HG03097 (cell line): Measurements from ENCODE around the gene RAB43.
"Not testable (repeated sequence)": the region's sequence is repeated elsewhere in the genome, so short reads cannot be mapped to it uniquely, and the experiment has no call there.

ENCODE experiments used
- ATAC-seq: cut with Tn5 transposase; IDR thresholded peaks from one replicate; pipeline ENCODE4 v1.9.1; 2021; ENCODE audit not compliant: unreplicated experiment, low FRiP score

The RAB43 gene

DNA sequence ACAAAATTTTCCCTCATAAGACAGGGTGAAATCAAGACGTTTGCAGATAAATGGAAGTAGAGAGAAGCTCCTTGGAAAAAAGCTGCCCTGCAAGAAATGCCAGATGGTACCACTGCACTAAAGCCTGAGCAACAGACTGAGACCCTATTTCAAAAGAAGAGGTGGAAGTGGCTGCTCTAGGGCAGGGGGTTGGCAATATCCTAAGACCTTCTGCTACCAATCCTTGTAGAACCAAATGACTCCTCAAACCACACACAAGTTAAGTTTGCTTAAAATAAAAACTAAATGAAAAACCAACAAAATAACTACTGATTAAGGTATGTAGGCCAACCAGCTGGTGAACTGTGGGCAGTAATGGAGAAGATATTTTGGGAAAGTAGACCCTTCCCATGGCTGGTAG, 21.3 kb downstream of the RAB43 start:
- no peak for ATAC-seq

DNA sequence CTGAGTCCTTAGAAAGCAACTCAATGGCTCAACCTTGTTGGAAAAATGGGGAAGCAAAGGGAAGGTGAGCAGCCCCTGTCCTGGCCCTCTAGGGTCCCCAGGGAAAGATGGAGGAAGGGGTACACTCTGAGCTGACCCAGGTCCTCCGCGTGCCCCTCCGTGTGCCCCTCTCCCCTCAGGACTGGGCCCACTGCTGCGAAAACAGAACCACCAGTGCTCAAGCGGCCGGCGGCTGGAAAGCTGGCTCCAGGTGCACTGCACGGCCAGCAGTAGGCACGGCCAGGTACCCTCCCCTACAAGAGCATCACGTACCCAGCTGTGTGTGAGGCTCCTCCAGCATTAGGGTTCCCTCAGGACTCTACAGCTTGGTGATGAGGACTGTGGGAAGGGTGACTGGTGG, 26.3 kb downstream of the RAB43 start:
- ATAC-seq = no peak

DNA sequence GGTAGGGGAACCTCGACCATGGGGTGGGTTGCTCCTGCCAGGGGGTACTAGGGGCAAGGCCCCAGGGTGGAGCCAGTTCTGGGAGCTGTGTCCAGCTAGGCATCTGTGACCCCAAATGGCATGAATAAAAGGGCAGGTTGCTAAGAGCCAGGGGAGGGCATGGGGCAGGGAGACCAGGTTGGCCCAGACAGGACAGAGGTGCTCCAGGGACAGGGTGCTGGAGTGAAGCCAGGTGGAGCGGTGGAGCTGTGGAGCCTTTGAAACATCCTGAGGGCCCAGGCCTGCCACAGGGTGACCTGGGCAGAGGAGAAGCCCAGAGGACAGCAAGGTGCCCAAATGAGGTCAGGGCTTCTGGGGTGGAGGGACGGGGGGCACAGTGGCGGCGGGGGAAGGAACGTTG, 33.3 kb downstream of the RAB43 start:
- not testable (repeated sequence) for ATAC-seq

DNA sequence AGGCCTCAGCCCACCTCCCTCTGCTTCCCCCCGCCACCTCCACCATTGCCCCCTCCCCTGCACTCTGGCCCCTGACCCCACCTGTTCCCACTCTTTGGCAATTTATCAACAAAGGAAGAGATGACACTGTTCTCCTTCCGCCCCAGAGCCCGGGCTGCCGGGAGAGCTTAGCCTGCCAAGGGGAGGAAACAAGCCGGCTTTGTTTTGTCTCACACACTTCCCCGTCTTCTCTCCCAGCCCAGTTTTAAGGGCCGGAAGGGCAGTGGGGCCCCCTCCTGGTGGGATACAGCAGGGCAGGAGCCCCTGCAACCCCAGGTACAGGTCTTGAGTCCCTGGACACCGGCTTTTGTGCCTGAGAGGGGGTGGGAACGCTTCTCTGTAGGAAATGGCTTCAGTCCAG, 33.7 kb downstream of the RAB43 start:
- not testable (repeated sequence) for ATAC-seq

DNA sequence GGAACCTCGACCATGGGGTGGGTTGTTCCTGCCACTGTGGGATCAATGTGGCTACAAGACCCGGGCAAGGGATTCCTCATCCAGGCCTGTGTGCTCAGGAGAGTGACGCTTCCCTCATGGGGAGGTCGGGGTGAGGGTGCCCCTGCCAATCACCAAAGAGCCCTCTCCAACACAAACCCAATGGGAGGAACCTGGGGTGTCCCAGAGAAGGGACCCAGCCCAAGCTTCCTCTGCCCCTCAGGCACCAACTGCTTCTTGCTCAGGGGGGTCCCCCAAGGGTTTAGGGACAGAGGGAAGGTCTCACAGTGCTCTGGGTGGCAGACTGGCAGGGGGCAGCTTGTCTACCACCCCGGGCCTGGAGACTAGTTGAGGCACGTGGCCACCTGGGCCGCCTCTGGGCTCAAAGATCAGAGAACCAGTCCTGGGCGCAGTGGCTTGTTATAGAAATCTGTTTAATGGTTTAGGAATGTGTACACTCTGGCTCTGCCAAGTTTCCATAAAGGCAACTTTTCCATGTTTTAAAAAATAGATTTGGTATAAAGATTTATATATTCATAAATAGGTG, 34.4 kb downstream of the RAB43 start:
- ATAC-seq = no peak

DNA sequence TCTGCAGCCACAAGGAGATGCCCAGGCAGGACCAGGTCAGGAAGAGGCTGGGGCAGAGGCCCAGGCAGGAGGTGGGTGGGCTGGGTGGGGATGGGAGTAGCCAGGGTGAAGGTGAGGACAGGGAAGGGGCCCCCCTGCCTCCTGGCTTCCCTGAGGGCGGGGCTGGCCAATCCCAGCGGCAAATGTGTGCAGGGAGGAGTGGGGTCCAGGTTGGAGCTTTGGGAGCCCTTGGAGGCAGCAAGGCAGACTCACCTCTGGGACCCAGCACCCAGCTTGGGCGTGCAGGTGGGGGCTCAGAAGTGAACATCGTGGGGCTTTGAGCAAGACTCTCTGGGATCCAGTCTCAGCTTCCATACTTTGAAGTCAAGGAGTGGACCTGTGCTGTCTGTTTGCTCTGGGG, 35.8 kb downstream of the RAB43 start:
- no peak for ATAC-seq

DNA sequence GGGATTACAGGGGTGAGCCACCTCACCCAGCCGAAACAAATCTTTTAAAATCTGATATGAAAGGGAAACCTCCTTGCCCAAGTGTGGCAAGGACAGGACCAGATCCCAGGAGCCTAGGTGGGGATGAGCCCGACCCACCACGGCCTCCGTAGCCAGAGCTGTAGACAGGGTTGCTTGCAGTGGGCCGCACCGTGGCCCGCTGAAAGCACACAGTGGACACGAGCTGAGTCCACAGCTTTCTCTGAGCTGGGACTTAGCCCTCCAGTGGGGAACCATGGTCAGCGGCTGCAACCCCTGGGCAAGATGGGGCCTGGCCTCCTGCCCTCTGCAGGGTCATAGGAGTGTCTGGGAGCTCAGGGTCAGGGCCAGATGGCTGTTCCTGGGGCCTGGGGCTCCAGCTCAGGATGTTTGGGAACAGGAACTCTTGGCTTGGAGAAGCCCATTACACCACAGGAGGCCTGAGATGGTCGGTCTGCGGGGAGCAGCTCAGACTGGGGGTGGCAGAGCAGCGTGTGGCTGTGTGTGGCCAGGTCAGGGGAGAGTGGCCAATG, 36.4 kb downstream of the RAB43 start:
- ATAC-seq = no peak

DNA sequence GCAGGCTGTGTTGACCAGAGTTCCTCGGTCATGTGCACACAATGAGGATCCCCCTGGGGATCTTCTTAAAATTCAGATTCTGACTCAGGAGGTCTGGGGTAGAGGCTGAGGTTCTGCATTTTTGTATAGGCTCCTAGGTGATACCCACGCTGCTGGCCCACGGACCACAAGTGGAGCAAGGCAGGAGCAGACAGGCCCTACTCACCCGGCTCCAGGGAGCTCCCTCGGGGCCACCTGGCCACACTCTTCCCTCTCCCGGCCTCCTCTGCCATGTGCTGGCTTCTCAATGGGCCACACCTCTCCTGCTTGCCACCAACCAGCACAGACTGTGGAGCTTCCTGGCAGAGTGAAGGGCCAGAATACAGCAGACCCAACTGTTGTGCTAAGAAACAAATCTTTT, 37.1 kb downstream of the RAB43 start:
- ATAC-seq = no peak

DNA sequence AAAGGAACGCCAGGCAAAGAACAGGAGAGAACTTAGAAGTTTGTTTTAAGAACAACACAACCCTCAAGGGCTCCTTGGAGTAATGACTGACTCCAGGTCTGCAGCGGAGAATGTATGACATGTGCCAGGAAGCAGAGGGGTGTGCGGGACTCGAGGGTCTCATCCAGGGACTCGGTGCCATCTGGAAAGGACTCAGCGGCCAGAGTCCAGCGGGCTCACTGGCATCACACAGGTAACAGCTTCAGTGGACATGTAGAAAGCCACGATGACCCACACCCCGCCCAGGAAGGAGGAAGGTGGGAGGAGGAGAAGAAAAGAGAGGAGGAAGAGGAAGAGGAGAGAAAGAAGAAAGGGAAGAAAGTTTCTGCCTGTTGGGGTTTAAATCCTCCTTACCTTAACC, 39.6 kb downstream of the RAB43 start:
- no peak for ATAC-seq

DNA sequence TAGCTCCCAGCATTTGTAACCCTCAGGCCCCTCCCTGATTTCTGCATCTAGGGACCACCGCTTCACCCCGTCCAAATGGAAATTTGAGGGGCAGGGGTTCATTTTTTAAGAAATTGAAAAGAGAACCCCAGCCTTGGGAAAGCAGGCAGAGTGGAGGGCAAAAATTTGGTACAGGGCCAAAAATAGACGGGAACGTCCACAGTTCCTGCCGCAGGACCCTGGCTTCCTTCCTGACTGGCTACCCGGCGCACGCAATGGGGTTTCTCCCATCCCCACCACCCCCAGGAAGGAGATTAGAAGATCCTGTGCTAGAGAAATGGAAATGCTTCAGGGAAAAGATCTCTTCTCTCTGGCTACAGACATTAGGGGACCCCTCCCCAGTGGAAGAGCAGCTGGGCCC, 40.1 kb downstream of the RAB43 start:
- ATAC-seq = no peak

DNA sequence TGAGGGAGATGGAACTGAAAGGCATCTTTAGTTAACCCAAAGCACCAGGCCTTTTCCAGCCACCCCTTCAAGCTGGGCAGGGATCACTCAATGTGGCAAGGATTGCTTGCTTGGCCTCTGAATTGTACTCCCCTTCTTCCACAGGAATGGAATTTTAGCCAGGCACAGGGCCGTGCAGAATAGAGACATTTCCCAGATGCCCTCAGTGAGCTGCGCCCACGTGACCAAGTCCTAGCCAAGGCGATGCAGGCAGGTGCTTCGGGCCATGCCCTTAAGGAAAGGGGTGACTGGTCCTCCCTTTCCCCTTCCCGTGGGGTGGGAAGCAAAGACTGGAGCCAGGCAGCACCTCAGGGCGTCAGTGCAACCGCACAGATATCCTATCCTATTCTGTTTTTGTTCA, 43.1 kb downstream of the RAB43 start:
- no peak for ATAC-seq

DNA sequence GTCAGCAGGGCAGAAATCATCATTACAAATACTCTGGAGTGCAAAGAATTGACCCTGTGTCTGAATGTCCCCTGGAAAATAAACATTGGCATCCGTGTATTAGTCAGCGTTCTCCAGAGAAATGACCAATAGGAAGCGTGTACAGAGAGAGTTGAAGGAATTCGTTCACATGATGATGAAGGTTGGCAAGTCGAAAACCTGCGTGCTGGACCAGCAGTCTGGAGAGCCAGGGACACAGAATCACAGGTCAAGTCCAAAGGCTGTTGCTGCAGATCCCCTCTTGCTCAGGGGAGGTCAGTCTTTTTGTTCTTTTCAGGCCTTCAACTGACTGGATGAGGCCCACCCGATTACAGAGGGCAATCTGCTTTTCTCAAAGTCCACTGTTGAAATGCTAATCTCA, 44.4 kb downstream of the RAB43 start:
- ATAC-seq = no peak

DNA sequence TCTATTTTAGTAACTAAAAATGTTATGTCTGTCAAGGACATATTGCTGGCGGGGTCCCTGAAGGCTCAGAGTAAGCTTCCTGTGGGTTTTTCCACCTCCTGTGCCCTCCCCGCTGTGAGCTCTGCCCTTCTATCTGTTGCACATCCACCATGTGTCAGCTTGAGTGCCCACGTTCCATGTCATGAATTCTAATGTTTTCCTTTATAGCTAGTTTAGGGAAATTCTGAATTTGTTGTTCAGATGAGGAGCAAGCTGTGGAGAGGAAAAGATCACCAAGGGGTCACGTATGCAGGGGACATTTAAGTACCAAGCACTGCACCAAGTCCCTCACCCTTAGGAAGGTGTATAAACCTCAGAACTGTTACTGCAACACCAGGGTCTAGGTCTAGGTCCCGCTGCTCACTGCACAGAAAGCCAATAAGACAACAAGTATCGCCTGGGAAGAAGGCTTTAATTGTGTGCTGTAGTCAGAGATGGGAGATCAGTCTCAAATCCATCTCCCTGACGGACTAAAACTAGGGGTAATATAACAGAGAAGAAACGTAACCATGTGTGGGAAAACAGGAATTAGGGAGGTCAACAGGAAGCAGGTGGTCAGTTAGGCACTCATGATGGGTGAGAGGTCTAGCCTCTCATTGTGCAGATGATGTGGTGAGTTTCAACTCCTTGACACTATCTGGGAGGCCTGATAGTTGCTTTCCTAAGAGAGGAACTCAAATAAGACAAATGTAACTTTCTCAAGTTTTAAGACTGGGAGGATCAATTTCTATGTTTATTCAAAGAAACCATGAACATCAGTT, 51.3 kb downstream of the RAB43 start:
- no peak for ATAC-seq

DNA sequence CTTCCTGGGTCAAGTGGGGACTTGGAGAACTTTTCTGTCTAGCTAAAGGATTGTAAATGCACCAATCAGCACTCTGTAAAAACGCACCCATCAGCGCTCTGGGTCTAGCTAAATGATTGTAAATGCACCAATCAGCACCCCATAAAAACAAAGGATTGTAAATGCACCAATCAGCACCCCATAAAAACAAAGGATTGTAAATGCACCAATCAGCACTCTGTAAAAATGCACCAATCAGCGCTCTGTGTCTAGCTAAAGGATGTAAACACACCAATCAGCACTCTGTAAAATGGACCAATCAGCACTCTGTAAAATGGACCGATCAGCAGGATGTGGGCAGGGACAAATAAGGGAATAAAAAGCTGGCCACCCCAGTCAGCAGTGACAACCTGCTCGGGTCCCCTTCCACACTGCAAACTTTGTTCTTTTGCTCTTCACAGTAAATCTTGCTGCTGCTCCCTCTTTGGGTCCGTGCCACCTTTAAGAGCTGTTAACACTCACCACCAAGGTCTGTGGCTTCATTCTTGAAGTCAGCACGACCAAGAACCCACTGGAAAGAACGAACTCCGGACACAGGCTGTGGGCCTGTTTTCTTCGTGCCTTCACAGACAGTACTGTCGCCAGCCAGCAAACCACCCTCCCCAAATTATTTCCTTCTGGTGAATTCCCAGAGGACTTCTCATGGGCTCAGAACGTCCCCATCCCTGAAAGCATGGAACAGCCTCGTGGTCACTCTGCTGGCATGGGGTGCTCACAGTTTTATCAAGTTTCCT, 52.1 kb downstream of the RAB43 start:
- ATAC-seq = not testable (repeated sequence)

DNA sequence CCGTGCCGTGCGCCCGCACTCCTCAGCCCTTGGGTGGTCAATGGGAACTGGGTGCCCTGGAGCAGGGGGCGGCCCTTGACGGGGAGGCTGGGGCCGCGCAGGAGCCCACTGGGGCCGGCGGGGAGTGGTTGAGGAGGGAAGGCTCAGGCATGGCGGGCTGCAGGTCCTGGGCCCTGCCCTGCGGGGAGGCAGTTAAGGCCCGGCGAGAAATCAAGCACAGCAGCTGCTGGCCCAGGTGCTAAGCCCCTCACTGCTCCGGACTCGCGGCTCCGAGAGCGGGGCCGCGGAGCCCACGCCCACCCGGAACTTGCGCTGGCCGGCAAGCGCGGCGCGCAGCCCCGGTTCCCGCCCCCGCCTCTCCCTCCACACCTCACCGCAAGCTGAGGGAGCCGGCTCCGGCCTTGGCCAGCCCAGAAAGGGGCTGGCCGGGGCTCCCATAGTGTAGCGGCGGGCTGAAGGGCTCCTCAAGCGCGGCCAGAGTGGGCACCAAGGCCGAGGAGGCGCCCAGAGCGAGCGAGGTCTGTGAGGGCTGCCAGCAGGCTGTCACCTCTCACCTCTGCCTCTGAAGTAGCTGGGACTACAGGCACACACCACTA, 53.2 kb downstream of the RAB43 start:
- ATAC-seq = no peak

DNA sequence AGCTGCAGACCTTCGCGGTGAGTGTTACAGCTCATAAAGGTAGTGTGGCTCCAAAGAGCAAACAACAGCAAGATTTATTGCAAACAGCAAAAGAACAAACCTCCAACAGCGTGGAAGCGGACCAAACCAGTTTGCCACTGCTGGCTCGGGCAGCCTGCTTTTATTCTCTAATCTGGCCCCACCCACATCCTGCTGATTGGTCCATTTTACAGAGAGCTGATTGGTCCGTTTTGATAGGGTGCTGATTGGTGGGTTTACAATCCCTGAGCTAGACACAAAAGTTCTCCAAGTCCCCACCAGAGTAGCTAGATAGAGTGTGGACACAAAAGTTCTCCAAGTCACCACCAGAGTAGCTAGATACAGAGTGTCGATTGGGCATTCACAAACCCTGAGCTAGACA, 53.9 kb downstream of the RAB43 start:
- ATAC-seq = not testable (repeated sequence)

DNA sequence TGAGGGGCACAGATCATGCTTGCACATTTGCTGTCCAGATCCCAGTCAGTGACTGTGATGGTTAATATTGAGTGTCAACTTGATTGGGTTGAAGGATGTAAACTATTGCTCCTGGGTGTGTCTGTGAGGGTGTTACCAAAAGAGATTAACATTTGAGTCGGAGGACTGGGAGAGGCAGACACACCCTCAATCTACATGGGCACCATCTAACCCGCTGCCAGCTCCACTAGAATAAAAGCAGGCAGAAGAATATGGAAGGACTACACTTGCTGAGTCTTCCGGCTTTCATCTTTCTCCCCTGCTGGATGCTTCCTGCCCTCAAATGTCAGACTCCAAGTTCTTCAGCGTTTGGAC, 55.9 kb downstream of the RAB43 start:
- no peak for ATAC-seq

DNA sequence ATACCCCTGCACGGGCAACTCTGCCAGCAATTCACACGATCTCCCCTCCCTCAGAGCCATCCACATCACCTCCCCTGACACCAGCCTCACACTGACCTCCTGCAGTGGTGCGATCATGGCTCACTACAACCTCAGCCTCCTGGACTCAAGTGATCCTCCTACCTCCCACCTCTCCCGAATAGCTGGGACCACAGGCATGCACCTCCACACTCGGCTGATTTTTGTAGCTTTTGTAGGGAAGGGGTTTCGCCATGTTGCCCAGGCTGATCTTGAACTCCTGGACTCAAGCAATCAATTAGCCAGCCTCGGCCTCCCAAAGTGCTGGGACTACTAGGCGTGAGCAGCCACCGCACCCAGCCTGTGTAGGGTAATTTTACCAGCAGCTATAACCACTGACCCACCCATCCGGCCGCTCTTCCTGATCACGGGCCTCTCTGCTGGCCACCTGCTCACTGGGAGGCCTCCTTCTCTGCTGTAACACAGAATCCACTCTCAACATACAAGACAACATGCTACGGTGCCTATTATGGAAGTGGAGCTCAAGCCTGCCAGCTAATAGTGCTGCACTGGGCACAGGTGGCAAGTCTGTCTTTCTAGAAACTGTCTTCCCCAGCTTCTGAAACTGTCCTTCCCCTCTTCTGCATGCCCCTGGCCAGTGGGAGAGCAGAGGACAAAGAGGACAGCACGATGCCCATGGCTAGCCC, 56.4 kb downstream of the RAB43 start:
- ATAC-seq = no peak

DNA sequence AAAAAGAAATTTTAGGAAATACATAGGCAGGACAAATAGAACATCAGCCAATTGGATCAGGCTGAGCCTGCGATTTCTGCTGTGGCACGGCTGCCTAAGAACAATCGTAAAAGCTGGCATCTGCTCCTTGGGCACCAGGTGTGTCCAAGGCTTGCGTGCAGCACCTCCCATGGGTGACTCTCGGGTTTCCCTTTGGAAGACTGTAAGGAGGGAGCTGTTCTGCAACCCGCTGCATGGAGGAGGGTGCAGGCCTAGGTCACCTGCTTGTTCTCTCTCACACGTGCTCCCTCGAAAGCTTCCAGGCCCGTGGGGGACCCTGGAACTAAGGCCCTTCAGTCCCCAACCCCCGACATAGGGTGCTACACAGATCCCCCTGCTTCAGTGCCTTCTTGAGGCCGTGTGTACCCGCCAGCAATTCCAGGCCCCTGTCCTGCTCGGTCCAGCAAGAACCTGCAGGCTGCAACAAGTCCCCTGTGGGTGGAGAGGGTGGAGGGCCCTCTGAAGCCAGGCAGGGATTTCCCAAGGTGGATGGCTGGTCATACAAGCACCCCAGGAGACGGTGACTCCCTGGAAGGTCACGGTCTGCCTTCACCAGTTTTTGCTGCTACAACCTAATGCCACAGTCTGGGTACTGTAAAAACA, 57.6 kb downstream of the RAB43 start:
- no peak for ATAC-seq

DNA sequence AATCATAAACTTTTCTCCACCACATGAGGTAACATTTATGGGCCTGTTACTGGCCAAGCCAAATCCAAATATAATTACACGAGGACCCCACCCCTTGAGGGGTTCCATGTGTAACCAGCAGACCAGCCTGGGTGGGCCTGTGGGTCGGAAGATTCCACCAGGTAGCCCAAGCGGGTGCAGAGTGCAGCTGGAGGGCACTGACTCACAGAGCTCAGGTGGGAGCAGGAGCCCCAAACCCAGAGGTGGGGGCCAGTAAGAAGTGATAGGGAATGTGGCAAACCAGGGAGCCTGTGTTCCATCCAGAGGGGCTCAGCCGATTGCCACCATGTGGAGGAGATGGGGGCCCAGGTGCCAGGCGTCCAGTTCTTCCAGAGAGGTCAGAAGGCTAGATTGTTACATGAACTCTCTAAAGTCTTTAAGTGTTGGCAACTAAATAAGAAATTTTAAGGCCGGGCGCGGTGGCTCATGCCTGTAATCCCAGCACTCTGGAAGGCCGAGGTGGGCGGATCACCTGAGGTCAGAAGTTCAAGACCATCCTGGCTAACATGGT, 58.4 kb downstream of the RAB43 start:
- no peak for ATAC-seq
